OCI-LY7 (cell line): Measurements from ENCODE around the gene RASAL1. TPM values are rescaled to one million over a fixed set of nuclear protein-coding genes. Genes with fewer than 3 reads are reported as not detected.

Source experiments
- BruUV-seq: library from RNA; stranded (reverse); fragments of 400-500 nt; replicated peaks from 2 replicates; lab custom pipeline; 2021; lab: Mats Ljungman, UMichigan
- CTCF ChIA-PET: fragments of 300-600 bp; sonication (Branson Sonifier 250); formaldehyde crosslinking; loops from one replicate; lab custom pipeline; 2022; ENCODE audit warnings: antibody characterized with exemption; ENCODE audit not compliant: unreplicated experiment; lab: Charles Lee
- POLR2A ChIA-PET: fragments of 300-600 bp; sonication (Branson Sonifier 250); formaldehyde crosslinking; loops from one replicate; lab custom pipeline; 2022; ENCODE audit warnings: antibody characterized with exemption; lab: Charles Lee
- DNase-seq: peaks from one replicate; pipeline ENCODE4 v3.0.0-alpha.2; 2015; ENCODE audit warnings: low spot score
- H2AFZ ChIP-seq: fragments of 200-600 bp; sonication (generic), shearing (Covaris generic); 2 replicates; pipeline ENCODE4 v1.6.1; 2014; ENCODE audit warnings: mild to moderate bottlenecking, antibody characterized with exemption, low read length, moderate library complexity
- H3K27ac ChIP-seq: fragments of 200-600 bp; sonication (generic); 2 replicates; pipeline ENCODE4 v1.5.1; 2014; ENCODE audit warnings: mixed run types, low read depth, mild to moderate bottlenecking, moderate library complexity, low read length, inconsistent platforms; ENCODE audit not compliant: poor library complexity, severe bottlenecking
- H3K36me3 ChIP-seq: fragments of 200-600 bp; sonication (generic); 2 replicates; pipeline ENCODE4 v1.6.1; 2014; ENCODE audit warnings: mild to moderate bottlenecking, antibody characterized with exemption, low read length, moderate library complexity, mixed read lengths; ENCODE audit not compliant: insufficient read depth
- H3K4me1 ChIP-seq: fragments of 200-600 bp; sonication (generic); 2 replicates; pipeline ENCODE4 v1.5.1; 2014; ENCODE audit warnings: mild to moderate bottlenecking, low read length; ENCODE audit not compliant: insufficient read depth, poor library complexity, severe bottlenecking
- H3K4me2 ChIP-seq: fragments of 200-600 bp; sonication (generic); 2 replicates; pipeline ENCODE4 v1.6.1; 2014; ENCODE audit warnings: mild to moderate bottlenecking, low read length
- H3K4me3 ChIP-seq: fragments of 200-600 bp; sonication (generic); 2 replicates; pipeline ENCODE4 v1.5.1; 2014; ENCODE audit warnings: mild to moderate bottlenecking, low read depth, low read length; ENCODE audit not compliant: poor library complexity, severe bottlenecking
- H3K79me2 ChIP-seq: fragments of 200-600 bp; sonication (generic); 2 replicates; pipeline ENCODE4 v1.6.1; 2016; ENCODE audit warnings: low read depth, mild to moderate bottlenecking, low read length, moderate library complexity, mixed read lengths; ENCODE audit not compliant: insufficient read depth
- H3K9me2 ChIP-seq: fragments of 200-600 bp; sonication (generic); 2 replicates; pipeline ENCODE4 v1.6.1; 2016; ENCODE audit warnings: mild to moderate bottlenecking, low read length, mixed read lengths; ENCODE audit not compliant: insufficient read depth
- H3K9me3 ChIP-seq: fragments of 200-600 bp; sonication (generic); 2 replicates; pipeline ENCODE4 v1.6.1; 2014; ENCODE audit warnings: mild to moderate bottlenecking, mixed run types, low read length, mixed read lengths
- H4K20me1 ChIP-seq: fragments of 200-600 bp; sonication (generic); 2 replicates; pipeline ENCODE4 v1.6.1; 2014; ENCODE audit warnings: mild to moderate bottlenecking, antibody characterized with exemption, low read length, moderate library complexity, mixed read lengths; ENCODE audit not compliant: insufficient read depth
- CTCF ChIP-seq: fragments of 200-600 bp; sonication (generic); conservative IDR thresholded peaks from 2 replicates; pipeline ENCODE4 v1.5.1; 2014; ENCODE audit warnings: mild to moderate bottlenecking, antibody characterized with exemption, low read length, moderate library complexity, mixed read lengths
- EZH2phosphoT487 ChIP-seq: fragments of 200-600 bp; sonication (generic); IDR thresholded peaks from 2 replicates; pipeline ENCODE4 v1.6.1; 2018; ENCODE audit warnings: low read depth, borderline replicate concordance, mild to moderate bottlenecking, mixed run types, antibody characterized with exemption, low read length, moderate library complexity, mixed read lengths
- intact Hi-C: fragments of 100-400 bp; cut with micrococcal nuclease; formaldehyde crosslinking; loops from one replicate; pipeline ENCODE4 v1.10.0; 2022; ENCODE audit not compliant: unreplicated experiment
- total RNA-seq, 2 experiments: library from RNA; depleted of rRNA in 1 of 2; stranded (reverse); fragments of >200 nt in 1 of 2; shearing (Covaris generic) in 1 of 2; gene quantifications; 2 replicates each; pipeline ENCODE4 v1.2.3, GENCODE V29; 2014 to 2022

RASAL1 gene
- total RNA-seq, 2 experiments from 2014 or later, result 74.4 to 89.1 TPM

- no peaks in the 10 kb centered on the region for H3K9me3 ChIP-seq
- H3K79me2 ChIP-seq, result peaks cover 18% of the 10 kb centered on the region; the same call in 1 of the 2 replicates
- no peak for DNase-seq
- intact Hi-C loops, result no loop called here
- peaks cover 76% of the 10 kb centered on the region for H3K4me1 ChIP-seq
- peaks cover 97% of the 10 kb centered on the region for H3K36me3 ChIP-seq
- H4K20me1 ChIP-seq, result peaks cover 7% of the 10 kb centered on the region; the same call in 1 of the 2 replicates
- no peak overlapping the region for H3K4me2 ChIP-seq
- no peak overlapping the region for H2AFZ ChIP-seq
- BruUV-seq, result no TSS peak
- ChIA-PET POLR2A (no interaction called here), CTCF (no interaction called here)
- no peaks in the 10 kb centered on the region for H3K9me2 ChIP-seq
- no peak for TF ChIP-seq EZH2phosphoT487
- TF ChIP-seq CTCF, result no peak
- H3K4me3 ChIP-seq, result no peak overlapping the region
- H3K27ac ChIP-seq, result peak overlapping the region; percentile 88
These were observed 40.2 kb downstream of the RASAL1 start for GRCh38 chr12:113095405-113095804.

- POLR2A ChIA-PET, result no interaction called here
- Histone ChIP-seq H3K79me2 (peaks cover 25% of the 10 kb centered on the region; the same call in 1 of the 2 replicates), H3K9me3 (no peaks in the 10 kb centered on the region), H2AFZ (no peak overlapping the region), H3K4me2 (no peak overlapping the region), H3K27ac (peak overlapping the region; percentile 97), H3K4me1 (peaks cover 78% of the 10 kb centered on the region), H4K20me1 (peaks cover 7% of the 10 kb centered on the region; the same call in 1 of the 2 replicates), H3K4me3 (no peak overlapping the region), H3K9me2 (no peaks in the 10 kb centered on the region), H3K36me3 (peaks cover 97% of the 10 kb centered on the region)
- TF ChIP-seq CTCF (no peak), EZH2phosphoT487 (no peak)
- intact Hi-C loops, result no loop called here
- CTCF ChIA-PET, result no interaction called here
- BruUV-seq, result no TSS peak
- DNase-seq, result no peak
These were observed 40.8 kb downstream of the RASAL1 start for GRCh38 chr12:113094738-113095137.

- DNase-seq, result no peak
- H3K4me1 ChIP-seq, result peaks cover 78% of the 10 kb centered on the region
- TF ChIP-seq EZH2phosphoT487 (no peak), CTCF (no peak)
- H3K4me2 ChIP-seq, result no peak overlapping the region
- BruUV-seq, result no TSS peak
- no peaks in the 10 kb centered on the region for H3K9me2 ChIP-seq
- H2AFZ ChIP-seq, result no peak overlapping the region
- peaks cover 97% of the 10 kb centered on the region for H3K36me3 ChIP-seq
- H3K27ac ChIP-seq, result peak overlapping the region; percentile 97
- no peak overlapping the region for H3K4me3 ChIP-seq
- no peaks in the 10 kb centered on the region for H3K9me3 ChIP-seq
- peaks cover 7% of the 10 kb centered on the region; the same call in 1 of the 2 replicates for H4K20me1 ChIP-seq
- intact Hi-C loops, result no loop called here
- CTCF ChIA-PET, result interaction anchor here (0.7 kb wide), 1 partner anchor 94 kb away, joined by 3 read pairs; no protein-coding TSS in a partner anchor
- POLR2A ChIA-PET, result interaction anchor here (1.1 kb wide), 1 partner anchor 8 kb away, joined by 3 read pairs; no protein-coding TSS in a partner anchor
- peaks cover 37% of the 10 kb centered on the region for H3K79me2 ChIP-seq
These were observed 42.0 kb downstream of the RASAL1 start for GRCh38 chr12:113093409-113094101.
